K562 (cell line): ENCODE data around the gene FAM89B. TPM values are rescaled to one million over a fixed set of nuclear protein-coding genes. Genes with fewer than 3 reads are reported as not detected.

ENCODE experiments used
- BACH1 ChIP-seq: fragments of 200-800 bp; sonication (Bioruptor generic); IDR thresholded peaks from 2 replicates; pipeline ENCODE4 v1.6.1; 2016; ENCODE audit warnings: missing genetic modification characterization, missing compliant biosample characterization
- CAMTA2 ChIP-seq: fragments of 250-450 bp; sonication (Bioruptor Pico); conservative IDR thresholded peaks from 2 replicates; pipeline ENCODE4 v1.5.1; 2022
- HDAC1 ChIP-seq, 2 experiments: fragments of 450-650 bp; IDR thresholded peaks; 2 replicates each; pipeline ENCODE4 v1.6.1; 2016 to 2017; ENCODE audit warnings: inconsistent platforms in 1 of 2, mild to moderate bottlenecking in 1 of 2, moderate library complexity in 1 of 2
- HLTF ChIP-seq: fragments of 450-650 bp; IDR thresholded peaks from 2 replicates; pipeline ENCODE4 v1.6.1; 2016
- IRF2 ChIP-seq: sonication (generic); formaldehyde crosslinking; IDR thresholded peaks from 2 replicates; pipeline ENCODE4 v1.8.1; 2022; ENCODE audit warnings: mild to moderate bottlenecking, missing genetic modification reagents
- SRSF9 ChIP-seq: fragments of 200-400 bp; formaldehyde crosslinking; IDR thresholded peaks from 2 replicates; pipeline ENCODE4 v1.6.1; 2017; ENCODE audit warnings: low read depth, low read length, borderline replicate concordance
- TSC22D4 ChIP-seq: fragments of 450-650 bp; IDR thresholded peaks from 2 replicates; pipeline ENCODE4 v1.6.1; 2016; ENCODE audit warnings: missing genetic modification characterization, missing biosample characterization, control low read depth
- VEZF1 ChIP-seq: fragments of 200-800 bp; sonication (Bioruptor generic); IDR thresholded peaks from 2 replicates; pipeline ENCODE4 v1.6.1; 2017; ENCODE audit warnings: missing genetic modification characterization, missing compliant biosample characterization
- ZKSCAN8 ChIP-seq: fragments of 200-800 bp; sonication (Bioruptor generic); IDR thresholded peaks from 2 replicates; pipeline ENCODE4 v1.6.1; 2016; ENCODE audit warnings: missing genetic modification characterization, missing compliant biosample characterization
- ZNF586 ChIP-seq: fragments of 450-650 bp; formaldehyde crosslinking; conservative IDR thresholded peaks from 2 replicates; pipeline ENCODE4 v1.4.0; 2020; ENCODE audit warnings: mild to moderate bottlenecking, moderate library complexity
- polyA plus RNA-seq, 8 experiments: library from polyadenylated mRNA; depleted of rRNA in 4 of 8; stranded (reverse) in 5 of 8; unstranded in 3 of 8; fragments of >200 nt; fragmentation: Nextera tagmentation in 2 of 8; fragmentation: Illumina TruSeq in 1 of 8; extraction: Ambion mirVana in 2 of 8; extraction: Trizol in 1 of 8; gene quantifications; 2 replicates each; pipeline versions ENCODE4 v1.2.1 to v1.2.3, GENCODE V29; 2011 to 2014; ENCODE audit warnings: inconsistent platforms in 1 of 8, missing spikeins in 1 of 8
- total RNA-seq, 7 experiments: library from RNA; depleted of rRNA in 6 of 7; stranded (reverse); fragments of >200 nt in 6 of 7; fragmentation: Illumina TruSeq in 2 of 7; extraction: Trizol in 2 of 7; gene quantifications; 2 replicates each; pipeline versions ENCODE4 v1.2.1 to v1.2.3, GENCODE V29; 2011 to 2021; ENCODE audit warnings: low replicate concordance in 1 of 7
- TF ChIP-seq, protein P1 (sequence below), 2 experiments: fragments of 250-450 bp in 1 of 2; fragments of 450-650 bp in 1 of 2; sonication (Bioruptor Pico) in 1 of 2; IDR thresholded peaks; 2 replicates each; pipeline versions ENCODE4 v1.6.1 to v1.8.0; 2016 to 2021; ENCODE audit warnings: mild to moderate bottlenecking in 2 of 2, moderate library complexity in 2 of 2, missing compliant biosample characterization in 1 of 2, missing genetic modification characterization in 1 of 2
- TF ChIP-seq, protein P2 (sequence below): fragments of 450-650 bp; IDR thresholded peaks from 2 replicates; pipeline ENCODE4 v1.6.1; 2016; ENCODE audit warnings: low read depth, mild to moderate bottlenecking, moderate library complexity
- TF ChIP-seq, protein P3 (sequence below): fragments of 250-450 bp; sonication (Bioruptor Pico); IDR thresholded peaks from 2 replicates; pipeline ENCODE4 v1.5.0; 2020; ENCODE audit warnings: mild to moderate bottlenecking
- TF ChIP-seq, protein P4 (sequence below): IDR thresholded peaks from 3 replicates; pipeline ENCODE4 v1.6.1; 2011; ENCODE audit warnings: borderline replicate concordance, mild to moderate bottlenecking, moderate library complexity; ENCODE audit not compliant: insufficient read length; ENCODE audit errors: extremely low read depth
- TF ChIP-seq, protein P5 (sequence below): fragments of 250-450 bp; sonication (Bioruptor Pico); IDR thresholded peaks from 2 replicates; pipeline ENCODE4 v1.5.0; 2021; ENCODE audit warnings: mild to moderate bottlenecking, borderline replicate concordance

Gene FAM89B
- total and polyA plus RNA-seq, 9 of the 15 experiments (the other 6 are each of a cell fraction or from before 2014, with no cell fraction given) = 0.32 to 27.6 (median 11.9) TPM

DNA sequence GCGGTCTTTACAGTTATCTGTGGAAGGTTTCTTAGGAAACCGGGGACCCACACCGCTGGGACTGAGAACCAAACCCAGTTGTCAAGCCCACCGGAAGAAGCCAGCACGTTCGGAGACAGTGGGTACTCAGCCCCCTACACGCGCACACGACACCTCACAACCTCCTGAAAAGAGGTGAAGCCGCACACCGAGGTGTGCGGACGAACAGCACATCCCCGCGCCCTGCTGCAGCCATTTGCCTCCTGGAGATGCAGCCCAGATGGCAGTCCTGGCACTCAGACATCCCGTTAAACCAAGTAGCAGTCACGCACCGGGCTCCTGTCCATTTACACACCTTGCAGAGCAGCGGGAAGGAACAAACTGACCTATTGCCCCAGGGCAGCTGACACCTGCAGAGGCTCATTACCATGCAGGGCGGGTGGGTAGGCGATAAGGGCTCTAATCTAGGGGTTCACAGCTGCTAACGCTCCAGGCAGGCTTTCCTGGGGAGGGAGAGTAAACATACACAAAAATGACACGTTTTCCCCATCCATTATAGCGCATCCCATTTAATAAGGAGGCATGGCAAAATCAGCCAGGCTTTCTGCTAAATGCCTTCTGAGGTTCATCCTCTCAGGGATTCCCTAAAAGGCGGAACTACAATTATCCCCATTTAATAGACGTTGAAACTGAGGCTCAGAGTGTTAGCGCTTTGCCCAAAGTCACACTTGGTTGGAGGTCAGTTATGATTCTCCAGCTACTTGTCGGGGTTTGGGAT lies 2.7 kb downstream of the FAM89B start (continued):
- TF ChIP-seq, protein P1, sequence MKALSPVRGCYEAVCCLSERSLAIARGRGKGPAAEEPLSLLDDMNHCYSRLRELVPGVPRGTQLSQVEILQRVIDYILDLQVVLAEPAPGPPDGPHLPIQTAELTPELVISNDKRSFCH (CRISPR knock-in tag; IDR thresholded peaks at IDR 0.05) = no peak
- TF ChIP-seq, protein P1 (tag; IDR thresholded peaks at IDR 0.05) = peak; percentile 77; the same call in 1 of the 2 replicates
- TF ChIP-seq SRSF9 (no peak), IRF2 (CRISPR knock-in tag) (no peak), CAMTA2 (no peak), BACH1 (tag) (no peak), VEZF1 (CRISPR knock-in tag) (no peak), TSC22D4 (tag) (no peak), ZNF586 (CRISPR knock-in tag) (no peak), HDAC1 (IDR thresholded peaks at IDR 0.05) (peak; percentile 60 to 87; a peak in 2 of 4 replicates), ZKSCAN8 (0 out of 2 replicates have a peak, but pooled peaks have one; percentile 79), HLTF (no peak)
- TF ChIP-seq, protein P2, sequence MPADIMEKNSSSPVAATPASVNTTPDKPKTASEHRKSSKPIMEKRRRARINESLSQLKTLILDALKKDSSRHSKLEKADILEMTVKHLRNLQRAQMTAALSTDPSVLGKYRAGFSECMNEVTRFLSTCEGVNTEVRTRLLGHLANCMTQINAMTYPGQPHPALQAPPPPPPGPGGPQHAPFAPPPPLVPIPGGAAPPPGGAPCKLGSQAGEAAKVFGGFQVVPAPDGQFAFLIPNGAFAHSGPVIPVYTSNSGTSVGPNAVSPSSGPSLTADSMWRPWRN = peak; percentile 44
- TF ChIP-seq, protein P3, sequence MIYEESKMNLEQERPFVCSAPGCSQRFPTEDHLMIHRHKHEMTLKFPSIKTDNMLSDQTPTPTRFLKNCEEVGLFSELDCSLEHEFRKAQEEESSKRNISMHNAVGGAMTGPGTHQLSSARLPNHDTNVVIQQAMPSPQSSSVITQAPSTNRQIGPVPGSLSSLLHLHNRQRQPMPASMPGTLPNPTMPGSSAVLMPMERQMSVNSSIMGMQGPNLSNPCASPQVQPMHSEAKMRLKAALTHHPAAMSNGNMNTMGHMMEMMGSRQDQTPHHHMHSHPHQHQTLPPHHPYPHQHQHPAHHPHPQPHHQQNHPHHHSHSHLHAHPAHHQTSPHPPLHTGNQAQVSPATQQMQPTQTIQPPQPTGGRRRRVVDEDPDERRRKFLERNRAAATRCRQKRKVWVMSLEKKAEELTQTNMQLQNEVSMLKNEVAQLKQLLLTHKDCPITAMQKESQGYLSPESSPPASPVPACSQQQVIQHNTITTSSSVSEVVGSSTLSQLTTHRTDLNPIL = no peak
- TF ChIP-seq, protein P4, sequence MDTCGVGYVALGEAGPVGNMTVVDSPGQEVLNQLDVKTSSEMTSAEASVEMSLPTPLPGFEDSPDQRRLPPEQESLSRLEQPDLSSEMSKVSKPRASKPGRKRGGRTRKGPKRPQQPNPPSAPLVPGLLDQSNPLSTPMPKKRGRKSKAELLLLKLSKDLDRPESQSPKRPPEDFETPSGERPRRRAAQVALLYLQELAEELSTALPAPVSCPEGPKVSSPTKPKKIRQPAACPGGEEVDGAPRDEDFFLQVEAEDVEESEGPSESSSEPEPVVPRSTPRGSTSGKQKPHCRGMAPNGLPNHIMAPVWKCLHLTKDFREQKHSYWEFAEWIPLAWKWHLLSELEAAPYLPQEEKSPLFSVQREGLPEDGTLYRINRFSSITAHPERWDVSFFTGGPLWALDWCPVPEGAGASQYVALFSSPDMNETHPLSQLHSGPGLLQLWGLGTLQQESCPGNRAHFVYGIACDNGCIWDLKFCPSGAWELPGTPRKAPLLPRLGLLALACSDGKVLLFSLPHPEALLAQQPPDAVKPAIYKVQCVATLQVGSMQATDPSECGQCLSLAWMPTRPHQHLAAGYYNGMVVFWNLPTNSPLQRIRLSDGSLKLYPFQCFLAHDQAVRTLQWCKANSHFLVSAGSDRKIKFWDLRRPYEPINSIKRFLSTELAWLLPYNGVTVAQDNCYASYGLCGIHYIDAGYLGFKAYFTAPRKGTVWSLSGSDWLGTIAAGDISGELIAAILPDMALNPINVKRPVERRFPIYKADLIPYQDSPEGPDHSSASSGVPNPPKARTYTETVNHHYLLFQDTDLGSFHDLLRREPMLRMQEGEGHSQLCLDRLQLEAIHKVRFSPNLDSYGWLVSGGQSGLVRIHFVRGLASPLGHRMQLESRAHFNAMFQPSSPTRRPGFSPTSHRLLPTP = no peak
- TF ChIP-seq, protein P5, sequence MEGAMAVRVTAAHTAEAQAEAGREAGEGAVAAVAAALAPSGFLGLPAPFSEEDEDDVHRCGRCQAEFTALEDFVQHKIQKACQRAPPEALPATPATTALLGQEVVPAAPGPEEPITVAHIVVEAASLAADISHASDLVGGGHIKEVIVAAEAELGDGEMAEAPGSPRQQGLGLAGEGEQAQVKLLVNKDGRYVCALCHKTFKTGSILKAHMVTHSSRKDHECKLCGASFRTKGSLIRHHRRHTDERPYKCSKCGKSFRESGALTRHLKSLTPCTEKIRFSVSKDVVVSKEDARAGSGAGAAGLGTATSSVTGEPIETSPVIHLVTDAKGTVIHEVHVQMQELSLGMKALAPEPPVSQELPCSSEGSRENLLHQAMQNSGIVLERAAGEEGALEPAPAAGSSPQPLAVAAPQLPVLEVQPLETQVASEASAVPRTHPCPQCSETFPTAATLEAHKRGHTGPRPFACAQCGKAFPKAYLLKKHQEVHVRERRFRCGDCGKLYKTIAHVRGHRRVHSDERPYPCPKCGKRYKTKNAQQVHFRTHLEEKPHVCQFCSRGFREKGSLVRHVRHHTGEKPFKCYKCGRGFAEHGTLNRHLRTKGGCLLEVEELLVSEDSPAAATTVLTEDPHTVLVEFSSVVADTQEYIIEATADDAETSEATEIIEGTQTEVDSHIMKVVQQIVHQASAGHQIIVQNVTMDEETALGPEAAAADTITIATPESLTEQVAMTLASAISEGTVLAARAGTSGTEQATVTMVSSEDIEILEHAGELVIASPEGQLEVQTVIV (CRISPR knock-in tag) = no peak
